Naive thymus-derived CD4-positive, alpha-beta T cell (primary cell): ENCODE measurements around the gene BACH1. TPM values are rescaled to one million over a fixed set of nuclear protein-coding genes. Genes with fewer than 3 reads are reported as not detected.

Experiments
- ATAC-seq: fragments of 150-1000 bp; cut with Tn5 transposase; 2 replicates; pipeline ENCODE4 v1.10.0; 2021; ENCODE audit warnings: mild to moderate bottlenecking, moderate library complexity
- CTCF ChIA-PET: fragments of 350-600 bp; sonication (Branson Sonifier 250); formaldehyde crosslinking; loops from one replicate; lab custom pipeline; 2021; ENCODE audit warnings: antibody characterized with exemption; lab: Charles Lee
- POLR2A ChIA-PET: fragments of 350-600 bp; sonication (Branson Sonifier 250); formaldehyde crosslinking; loops from one replicate; lab custom pipeline; 2021; ENCODE audit warnings: antibody characterized with exemption, inconsistent platforms; lab: Charles Lee
- DNase-seq, 9 donors: peaks; one replicate each; pipeline versions ENCODE4 v3.0.0 to v3.0.0-alpha.2; 2020 to 2022; ENCODE audit warnings: mixed read lengths in 1 of 9
- H3K27ac ChIP-seq: one replicate; pipeline ENCODE4 v1.7.0; 2013; ENCODE audit warnings: mild to moderate bottlenecking, low read depth, low read length, moderate library complexity
- H3K27me3 ChIP-seq, 2 donors: one replicate each; pipeline ENCODE4 v1.7.0; 2013; ENCODE audit warnings: low read length in 2 of 2, mild to moderate bottlenecking in 2 of 2, moderate library complexity in 2 of 2; ENCODE audit not compliant: control insufficient read depth in 2 of 2, insufficient read depth in 2 of 2
- H3K36me3 ChIP-seq, 3 experiments: 1 replicate in 2 of 3; 2 replicates in 1 of 3; pipeline ENCODE4 v1.7.0; 2013; ENCODE audit warnings: low read length in 3 of 3, mild to moderate bottlenecking in 3 of 3, moderate library complexity in 1 of 3; ENCODE audit not compliant: insufficient read depth in 3 of 3, control insufficient read depth in 2 of 3
- H3K4me1 ChIP-seq, 2 donors: one replicate each; pipeline ENCODE4 v1.7.0; 2013; ENCODE audit warnings: low read length in 2 of 2, mild to moderate bottlenecking in 2 of 2, moderate library complexity in 1 of 2; ENCODE audit not compliant: control insufficient read depth in 2 of 2, insufficient read depth in 2 of 2
- H3K4me3 ChIP-seq: 2 replicates; pipeline ENCODE4 v1.7.0; 2013; ENCODE audit warnings: mild to moderate bottlenecking, low read length
- H3K9me3 ChIP-seq, 3 experiments: 1 replicate in 2 of 3; 2 replicates in 1 of 3; pipeline ENCODE4 v1.7.0; 2013; ENCODE audit warnings: low read length in 3 of 3; ENCODE audit not compliant: control insufficient read depth in 2 of 3
- H3K27ac Mint-ChIP-seq, 9 donors: one replicate each; pipeline ENCODE4 v1.8.0; 2020 to 2022; ENCODE audit warnings: mixed read lengths in 9 of 9, mild to moderate bottlenecking in 8 of 9, moderate library complexity in 5 of 9, inconsistent platforms in 2 of 9
- H3K27me3 Mint-ChIP-seq, 5 donors: one replicate each; pipeline ENCODE4 v1.8.0; 2021 to 2022; ENCODE audit warnings: mixed read lengths in 5 of 5, mild to moderate bottlenecking in 1 of 5
- H3K36me3 Mint-ChIP-seq, 5 donors: one replicate each; pipeline ENCODE4 v1.8.0; 2020 to 2022; ENCODE audit warnings: mixed read lengths in 5 of 5, mild to moderate bottlenecking in 3 of 5, inconsistent platforms in 1 of 5
- H3K4me1 Mint-ChIP-seq, 7 donors: one replicate each; pipeline ENCODE4 v1.8.0; 2020 to 2022; ENCODE audit warnings: mixed read lengths in 7 of 7, mild to moderate bottlenecking in 3 of 7, inconsistent platforms in 1 of 7
- H3K4me3 Mint-ChIP-seq, 10 donors: one replicate each; pipeline ENCODE4 v1.8.0; 2020 to 2022; ENCODE audit warnings: mild to moderate bottlenecking in 10 of 10, mixed read lengths in 10 of 10, moderate library complexity in 6 of 10, inconsistent platforms in 2 of 10
- H3K9me3 Mint-ChIP-seq, 11 donors: one replicate each; pipeline ENCODE4 v1.8.0; 2020 to 2022; ENCODE audit warnings: mixed read lengths in 11 of 11, mild to moderate bottlenecking in 4 of 11, inconsistent platforms in 1 of 11, moderate library complexity in 1 of 11
- intact Hi-C, 2 donors: fragments of 100-400 bp; cut with micrococcal nuclease; formaldehyde crosslinking; loops; one replicate each; pipeline ENCODE4 v1.15.1; 2023
- polyA plus RNA-seq, 2 donors: library from polyadenylated mRNA; unstranded; fragments of 300-500 nt; fragmentation: Illumina TruSeq; gene quantifications; one replicate each; pipeline ENCODE4 v1.2.3, GENCODE V29; 2021
- total RNA-seq, 6 experiments: library from RNA in 5 of 6; stranded (reverse) in 5 of 6; gene quantifications; 1 replicate in 5 of 6; 2 replicates in 1 of 6; pipeline ENCODE4 v1.2.3 and lab custom pipeline; 2021 to 2026

The BACH1 gene
- total and polyA plus RNA-seq, 7 experiments from 2014 or later, result 22.6 to 95.6 (median 42.0) TPM

- ChIA-PET POLR2A (interaction anchor here (4.9 kb wide), 1 partner anchor 226 kb away, joined by 54 read pairs; the partner anchor contains the start of gene CCT8), CTCF (interaction anchor here (0.9 kb wide), 1 partner anchor 46 kb away, joined by 3 read pairs; no protein-coding TSS in a partner anchor)
- H3K27ac ChIP-seq, result no peak overlapping the region
- peak overlapping the region in 6 of 10 donors; percentile 3 to 39 (median 12) for H3K4me3 Mint-ChIP-seq
- no peak for ATAC-seq
- intact Hi-C loops, result loop anchor here in 1 of 2 donors (10.0 kb wide), 1 partner anchor 142 kb away; no protein-coding TSS in a partner anchor
- H3K36me3 Mint-ChIP-seq, result peaks cover 3 to 11% (median 8%) of the 10 kb centered on the region in 5 donors
- H3K27me3 Mint-ChIP-seq, result no peaks in the 10 kb centered on the region
- no peak for DNase-seq
- peaks cover 4 to 29% of the 10 kb centered on the region in 2 donors for H3K4me1 ChIP-seq
- H3K4me3 ChIP-seq, result no peak overlapping the region
- no peaks in the 10 kb centered on the region for H3K27me3 ChIP-seq
- H3K36me3 ChIP-seq, result no peaks in the 10 kb centered on the region
- peaks cover 0 to 6% (median 2%) of the 10 kb centered on the region in 11 donors for H3K9me3 Mint-ChIP-seq
- H3K4me1 Mint-ChIP-seq, result peaks cover 47 to 82% (median 75%) of the 10 kb centered on the region in 7 donors
- peak overlapping the region in 6 of 9 donors; percentile 1 to 37 (median 2) for H3K27ac Mint-ChIP-seq
- H3K9me3 ChIP-seq, result peaks cover 0 to 1% (median 0%) of the 10 kb centered on the region in 3 experiments
These were observed 3.7 kb downstream of the BACH1 start for GRCh38 chr21:29302359-29302875.

- DNase-seq, result no peak
- H3K27me3 Mint-ChIP-seq, result no peaks in the 10 kb centered on the region
- CTCF ChIA-PET, result interaction anchor here (0.9 to 1.0 kb wide), 2 partner anchors 11 to 45 kb away, joined by 3 read pairs; no protein-coding TSS in a partner anchor
- H3K9me3 Mint-ChIP-seq, result no peaks in the 10 kb centered on the region
- H3K27me3 ChIP-seq, result no peaks in the 10 kb centered on the region
- peak overlapping the region in 2 of 9 donors; percentile 9 to 25 for H3K27ac Mint-ChIP-seq
- no peaks in the 10 kb centered on the region for H3K36me3 ChIP-seq
- H3K4me1 ChIP-seq, result peaks cover 4 to 29% of the 10 kb centered on the region in 2 donors
- H3K4me3 ChIP-seq, result no peak overlapping the region
- intact Hi-C loops, result loop anchor here in 1 of 2 donors (10.0 kb wide), 1 partner anchor 142 kb away; no protein-coding TSS in a partner anchor
- peaks cover 3 to 11% (median 5%) of the 10 kb centered on the region in 5 donors for H3K36me3 Mint-ChIP-seq
- peak overlapping the region in 1 of 10 donors; percentile 26 for H3K4me3 Mint-ChIP-seq
- H3K9me3 ChIP-seq, result no peaks in the 10 kb centered on the region
- ATAC-seq, result no peak
- POLR2A ChIA-PET, result no interaction called here
- H3K27ac ChIP-seq, result no peak overlapping the region
- H3K4me1 Mint-ChIP-seq, result peaks cover 47 to 85% (median 70%) of the 10 kb centered on the region in 7 donors
These were observed 4.6 kb downstream of the BACH1 start for GRCh38 chr21:29303288-29303687.

DNA sequence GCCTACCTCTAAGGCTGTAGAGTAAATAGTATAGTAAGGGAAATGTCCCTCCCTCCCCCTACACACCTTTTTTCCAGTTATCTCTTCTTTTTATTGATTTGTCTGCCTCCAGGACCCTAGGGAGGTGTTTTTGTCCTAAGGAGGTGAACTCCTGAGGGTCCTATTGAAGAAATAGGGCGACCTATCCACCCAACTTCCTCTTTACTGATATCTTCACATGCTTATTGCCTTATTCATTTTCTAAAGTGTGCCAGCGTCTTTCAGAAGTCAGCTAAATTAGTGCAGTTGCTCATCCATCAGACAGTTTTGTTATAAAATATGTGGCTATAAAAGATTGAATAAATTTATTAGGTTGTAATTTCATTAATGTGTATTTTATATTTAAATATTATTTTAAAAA, 5.9 kb downstream of the BACH1 start:
- CTCF ChIA-PET, result interaction anchor here (1.0 kb wide), 1 partner anchor 10 kb away, joined by 3 read pairs; no protein-coding TSS in a partner anchor
- no peak for ATAC-seq
- Histone ChIP-seq H3K4me3 (no peak overlapping the region), H3K36me3 (no peaks in the 10 kb centered on the region), H3K27me3 (no peaks in the 10 kb centered on the region), H3K27ac (no peak overlapping the region), H3K4me1 (peaks cover 4 to 29% of the 10 kb centered on the region in 2 donors), H3K9me3 (no peaks in the 10 kb centered on the region)
- intact Hi-C loops, result loop anchor here in 1 of 2 donors (10.0 kb wide), 1 partner anchor 140 kb away; no protein-coding TSS in a partner anchor
- Mint-ChIP-seq H3K27ac (peak overlapping the region in 2 of 9 donors; percentile 63 to 76), H3K36me3 (peaks cover 3 to 13% (median 5%) of the 10 kb centered on the region in 5 donors), H3K4me3 (peak overlapping the region in 2 of 10 donors; percentile 3 to 5), H3K9me3 (no peaks in the 10 kb centered on the region), H3K4me1 (peaks cover 49 to 92% (median 78%) of the 10 kb centered on the region in 7 donors), H3K27me3 (no peaks in the 10 kb centered on the region)
- DNase-seq, result no peak
- POLR2A ChIA-PET, result interaction anchor here (1.1 kb wide), 1 partner anchor 9 kb away, joined by 6 read pairs; no protein-coding TSS in a partner anchor

DNA sequence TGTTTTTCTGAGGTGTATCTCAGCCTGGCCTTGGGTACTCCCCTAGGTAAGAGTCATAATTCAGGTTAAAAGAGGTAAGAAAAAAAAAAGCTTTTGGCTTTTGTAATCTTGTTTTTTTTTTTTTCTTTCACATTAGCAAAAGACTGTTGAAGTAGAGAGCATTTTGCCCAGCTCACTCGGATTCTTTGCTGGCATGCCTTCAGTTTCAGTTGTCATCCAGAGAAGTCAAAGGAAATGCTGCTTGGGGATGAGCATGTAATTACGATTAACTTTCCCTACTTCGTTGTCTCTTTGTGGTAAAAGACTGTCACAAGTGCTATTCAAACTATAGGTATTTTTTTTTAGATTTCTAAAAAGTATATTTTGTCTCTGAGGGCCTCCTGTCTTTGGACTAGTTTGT, 6.3 kb downstream of the BACH1 start:
- no peaks in the 10 kb centered on the region for H3K27me3 Mint-ChIP-seq
- no peak overlapping the region for H3K4me3 Mint-ChIP-seq
- H3K4me3 ChIP-seq, result no peak overlapping the region
- ATAC-seq (no peak), DNase-seq (no peak)
- H3K9me3 Mint-ChIP-seq, result no peaks in the 10 kb centered on the region
- no peaks in the 10 kb centered on the region for H3K36me3 ChIP-seq
- H3K27ac Mint-ChIP-seq, result peak overlapping the region in 1 of 9 donors; percentile 43
- H3K4me1 ChIP-seq, result peaks cover 0 to 28% of the 10 kb centered on the region in 2 donors
- CTCF ChIA-PET, result no interaction called here
- intact Hi-C loops, result loop anchor here in 1 of 2 donors (10.0 kb wide), 1 partner anchor 140 kb away; no protein-coding TSS in a partner anchor
- peaks cover 44 to 91% (median 73%) of the 10 kb centered on the region in 7 donors for H3K4me1 Mint-ChIP-seq
- H3K36me3 Mint-ChIP-seq, result peaks cover 3 to 11% (median 5%) of the 10 kb centered on the region in 5 donors
- POLR2A ChIA-PET, result interaction anchor here (0.6 to 1.1 kb wide), 2 partner anchors 10 to 109 kb away, joined by 3 to 6 read pairs; no protein-coding TSS in a partner anchor
- H3K27me3 ChIP-seq, result no peaks in the 10 kb centered on the region
- H3K27ac ChIP-seq, result no peak overlapping the region
- no peaks in the 10 kb centered on the region for H3K9me3 ChIP-seq

- Histone ChIP-seq H3K27me3 (no peaks in the 10 kb centered on the region), H3K4me1 (peaks cover 0 to 23% of the 10 kb centered on the region in 2 donors), H3K36me3 (no peaks in the 10 kb centered on the region), H3K9me3 (no peaks in the 10 kb centered on the region), H3K27ac (no peak overlapping the region), H3K4me3 (no peak overlapping the region)
- POLR2A ChIA-PET, result interaction anchor here (0.6 to 1.1 kb wide), 2 partner anchors 10 to 109 kb away, joined by 3 to 6 read pairs; no protein-coding TSS in a partner anchor
- Mint-ChIP-seq H3K27me3 (no peaks in the 10 kb centered on the region), H3K36me3 (peaks cover 5 to 12% (median 9%) of the 10 kb centered on the region in 5 donors), H3K9me3 (peaks cover 0 to 4% (median 0%) of the 10 kb centered on the region in 11 donors), H3K27ac (peak overlapping the region in 2 of 9 donors; percentile 27 to 55), H3K4me3 (peak overlapping the region in 4 of 10 donors; percentile 3 to 16 (median 8)), H3K4me1 (peaks cover 44 to 91% (median 72%) of the 10 kb centered on the region in 7 donors)
- DNase-seq, result no peak
- no peak for ATAC-seq
- CTCF ChIA-PET, result no interaction called here
- intact Hi-C loops, result loop anchor here in 1 of 2 donors (10.0 kb wide), 1 partner anchor 139 kb away; no protein-coding TSS in a partner anchor
These were observed 6.8 kb downstream of the BACH1 start for GRCh38 chr21:29305561-29305960.

- DNase-seq, result no peak
- ChIA-PET POLR2A (interaction anchor here (0.6 to 1.4 kb wide), 2 partner anchors 8 to 232 kb away, joined by 3 to 4 read pairs; partner anchors contain the start of gene BACH1), CTCF (no interaction called here)
- Mint-ChIP-seq H3K9me3 (peaks cover 0 to 6% (median 0%) of the 10 kb centered on the region in 11 donors), H3K27ac (no peak overlapping the region), H3K27me3 (no peaks in the 10 kb centered on the region), H3K36me3 (peaks cover 7 to 19% (median 13%) of the 10 kb centered on the region in 5 donors), H3K4me3 (no peak overlapping the region), H3K4me1 (peaks cover 40 to 87% (median 69%) of the 10 kb centered on the region in 7 donors)
- H3K9me3 ChIP-seq, result no peaks in the 10 kb centered on the region
- no peaks in the 10 kb centered on the region for H3K27me3 ChIP-seq
- intact Hi-C loops, result loop anchor here in 1 of 2 donors (10.0 kb wide), 1 partner anchor 138 kb away; no protein-coding TSS in a partner anchor
- no peaks in the 10 kb centered on the region for H3K36me3 ChIP-seq
- H3K4me3 ChIP-seq, result no peak overlapping the region
- H3K4me1 ChIP-seq, result peaks cover 0 to 12% of the 10 kb centered on the region in 2 donors
- no peak overlapping the region for H3K27ac ChIP-seq
- ATAC-seq, result no peak
These were observed 8.2 kb downstream of the BACH1 start for GRCh38 chr21:29306920-29307319.
